GM21528 (cell line): ENCODE results near the gene DAGLA.

ENCODE experiments used
- ATAC-seq: cut with Tn5 transposase; IDR thresholded peaks from one replicate; pipeline ENCODE4 v1.9.1; 2021; ENCODE audit warnings: mild to moderate bottlenecking, moderate library complexity; ENCODE audit not compliant: unreplicated experiment, low FRiP score

DAGLA gene

DNA sequence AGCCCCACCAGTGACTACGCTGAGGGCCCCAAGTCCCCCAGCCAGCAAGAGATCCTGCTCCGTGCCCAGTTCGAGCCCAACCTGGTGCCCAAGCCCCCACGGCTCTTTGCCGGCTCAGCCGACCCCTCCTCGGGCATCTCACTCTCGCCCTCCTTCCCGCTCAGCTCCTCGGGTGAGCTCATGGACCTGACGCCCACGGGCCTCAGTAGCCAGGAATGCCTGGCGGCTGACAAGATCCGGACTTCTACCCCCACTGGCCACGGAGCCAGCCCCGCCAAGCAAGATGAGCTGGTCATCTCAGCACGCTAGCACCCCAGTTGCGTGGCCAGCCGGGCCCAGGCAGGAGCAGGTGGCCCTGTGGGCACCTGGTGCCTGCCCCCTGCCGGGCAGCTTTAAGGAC, 64.0 kb downstream of the DAGLA start:
- no peak for ATAC-seq

DNA sequence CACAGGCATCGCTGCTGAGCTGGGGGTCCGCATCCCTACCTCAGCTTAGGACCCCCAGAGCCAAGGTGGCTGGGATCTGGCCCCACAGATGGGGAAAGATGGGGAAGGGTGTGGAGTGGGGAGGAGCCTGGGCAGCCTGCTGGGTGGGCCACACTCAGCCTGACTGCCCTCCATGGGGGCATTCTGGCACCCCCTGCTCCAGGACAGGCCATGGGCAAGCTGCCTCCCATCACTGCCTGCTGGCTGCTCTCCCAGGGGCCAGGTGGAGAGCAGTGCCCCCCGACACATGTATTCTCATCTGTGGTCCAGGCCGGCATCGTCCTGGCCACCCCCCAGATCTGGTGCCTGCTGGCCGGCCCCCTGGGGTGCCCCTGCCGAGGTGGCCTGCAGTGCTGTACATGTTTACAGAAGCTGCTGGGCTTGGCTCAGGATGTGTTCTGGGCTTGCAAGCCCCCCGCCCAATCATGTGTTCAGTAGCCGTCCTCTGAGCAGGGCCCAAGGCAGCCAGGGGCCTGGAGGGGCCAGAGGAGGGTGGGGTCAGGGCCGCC, 64.5 kb downstream of the DAGLA start:
- ATAC-seq, result no peak

DNA sequence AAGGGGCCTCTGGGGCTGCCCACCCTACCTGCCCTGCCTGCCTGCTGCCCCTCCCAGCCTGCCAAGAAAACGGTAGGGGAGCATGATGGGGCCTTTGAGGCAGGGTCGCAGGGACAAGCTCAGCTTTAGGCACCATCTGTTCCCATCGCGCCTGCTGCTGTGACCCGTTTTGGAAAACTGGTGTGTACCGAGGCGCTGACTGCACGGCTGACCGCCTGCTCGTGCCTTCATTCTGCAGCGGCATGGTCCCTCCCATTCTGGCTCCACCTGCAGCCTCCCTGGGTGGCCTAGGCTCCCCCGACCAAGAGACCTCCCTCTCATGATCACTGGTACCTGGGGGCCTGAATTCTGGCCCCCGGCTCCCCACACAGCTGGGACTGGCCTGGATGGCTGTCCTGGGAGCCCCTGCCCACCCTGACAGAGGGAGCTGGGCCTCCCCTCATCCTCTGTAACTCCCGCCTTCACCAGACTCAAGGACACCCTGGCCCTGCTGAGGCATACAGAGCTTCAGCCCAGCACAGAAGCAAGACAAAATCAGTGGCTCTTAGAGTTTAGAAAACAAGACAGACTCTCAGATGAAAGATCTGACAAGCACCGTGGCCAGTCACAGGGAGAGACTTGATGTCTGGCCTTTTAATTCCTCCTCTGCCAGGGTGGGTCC, 65.7 kb downstream of the DAGLA start:
- no peak for ATAC-seq

DNA sequence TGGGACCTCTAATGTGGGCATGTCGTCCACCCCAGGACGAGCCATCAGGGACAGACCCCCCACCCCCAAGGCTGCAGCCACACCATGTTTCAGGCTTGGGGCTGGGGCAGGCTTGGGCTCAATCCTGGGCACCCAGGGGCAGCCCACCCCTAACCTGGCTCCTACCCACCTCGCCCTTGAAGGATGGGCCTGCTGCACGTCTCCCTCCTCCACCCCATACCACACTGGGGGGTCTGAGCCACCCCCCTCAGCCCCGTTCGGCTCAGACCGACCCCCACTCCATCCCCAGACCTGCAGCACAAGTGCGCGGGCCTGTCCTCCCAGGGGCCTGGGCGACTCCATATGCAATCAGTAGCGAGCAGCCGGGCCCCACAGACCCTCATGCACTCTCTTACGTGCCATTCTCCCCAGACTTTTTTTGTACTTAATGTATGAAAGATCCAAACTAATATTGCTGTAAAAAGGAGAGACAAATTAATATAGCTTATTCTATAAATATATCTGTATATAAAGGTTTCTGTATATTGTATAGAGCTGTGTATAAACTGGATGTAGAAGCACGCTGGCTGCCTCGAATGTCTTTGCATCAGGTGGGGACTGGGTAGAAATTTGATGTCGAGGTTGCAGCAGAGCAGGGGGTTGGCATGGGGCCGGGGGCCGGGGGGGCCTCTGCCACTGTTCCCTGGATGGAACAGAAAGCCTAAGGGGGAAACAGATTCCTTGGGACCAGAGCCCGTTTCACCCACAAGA, 66.4 kb downstream of the DAGLA start:
- ATAC-seq, result no peak

DNA sequence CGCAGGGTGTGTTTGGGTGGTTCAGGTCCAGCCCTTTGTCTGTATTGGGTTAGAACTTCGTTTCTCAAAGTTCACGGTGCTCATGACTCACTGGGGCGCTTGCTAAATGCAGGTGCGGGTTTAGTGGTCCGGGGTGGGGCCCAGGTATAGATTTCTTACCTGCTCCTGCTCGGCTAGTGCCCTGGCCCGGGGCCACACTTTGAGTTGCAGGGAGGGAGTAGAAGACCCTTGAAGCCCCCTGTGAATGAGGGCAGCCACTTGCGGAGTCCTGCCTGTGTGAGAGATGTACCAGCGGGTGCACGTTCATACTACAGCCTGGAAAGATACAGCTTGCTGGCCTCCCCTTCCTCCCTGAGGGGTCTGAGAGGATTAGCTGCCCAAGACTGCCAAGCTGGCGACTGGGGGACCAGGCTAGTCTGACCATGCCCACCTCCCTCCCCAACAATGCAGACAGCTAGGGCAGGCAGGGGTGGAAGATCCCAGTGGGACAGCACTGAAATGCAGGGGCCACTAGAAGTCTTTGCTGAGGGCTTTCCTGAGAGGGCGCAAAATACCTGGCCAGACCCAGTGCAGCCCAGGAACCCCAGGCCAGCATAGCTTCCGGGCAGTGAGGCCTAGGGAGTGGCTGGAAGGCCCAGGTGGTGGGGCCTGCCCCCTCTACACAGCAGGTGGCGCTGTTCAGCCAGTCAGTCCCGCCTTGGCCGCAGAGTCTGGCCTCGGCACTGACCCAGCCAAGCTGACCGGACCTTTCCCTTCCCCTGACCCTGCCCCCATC, 67.2 kb downstream of the DAGLA start:
- no peak for ATAC-seq

DNA sequence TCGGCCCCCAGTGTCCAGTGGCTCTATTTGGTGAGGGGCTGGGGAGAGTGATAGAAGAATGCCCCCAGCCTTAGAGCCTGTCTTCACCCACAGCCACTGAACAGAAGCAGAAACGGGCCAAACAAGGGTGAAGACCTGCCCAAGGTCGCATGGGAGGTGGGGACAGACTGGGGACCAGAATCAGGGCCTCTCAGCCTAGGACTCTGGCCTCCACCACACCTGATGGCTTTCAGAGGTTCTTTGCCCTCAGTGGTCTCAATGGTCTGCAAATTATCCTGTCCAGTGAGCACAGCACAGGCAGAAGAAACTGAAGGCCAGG, 67.7 kb downstream of the DAGLA start:
- no peak for ATAC-seq

DNA sequence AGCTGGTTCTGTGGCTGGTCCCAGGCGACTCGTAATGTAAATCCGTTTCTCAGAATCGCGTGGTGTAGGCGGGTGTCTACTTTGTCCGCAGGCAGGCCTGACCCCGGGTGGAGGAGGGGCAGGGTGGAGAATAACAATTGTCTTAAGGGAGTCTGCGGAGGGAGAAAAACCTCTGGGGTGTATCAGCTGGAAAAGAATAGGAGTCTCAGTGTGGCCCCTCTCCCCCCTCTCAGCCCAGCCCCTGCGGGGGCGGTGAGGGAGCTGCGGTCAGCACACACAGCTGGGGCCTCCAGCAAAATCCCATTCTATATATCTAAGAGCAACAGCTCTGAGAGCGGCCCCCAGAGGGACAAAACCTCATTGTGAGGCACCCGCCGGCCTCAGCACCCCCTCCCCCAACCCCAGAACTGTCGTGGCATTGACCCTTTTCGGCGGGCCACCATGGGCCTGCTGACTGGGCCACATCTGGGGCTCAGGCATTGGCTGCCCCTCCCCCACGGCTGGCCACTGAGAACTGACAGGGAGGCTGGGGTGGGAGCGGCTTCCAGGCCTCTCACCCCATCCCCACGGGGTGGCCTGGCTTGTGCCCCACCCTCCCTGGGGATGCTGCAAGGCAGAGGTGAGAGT, 69.5 kb downstream of the DAGLA start:
- no peak for ATAC-seq

DNA sequence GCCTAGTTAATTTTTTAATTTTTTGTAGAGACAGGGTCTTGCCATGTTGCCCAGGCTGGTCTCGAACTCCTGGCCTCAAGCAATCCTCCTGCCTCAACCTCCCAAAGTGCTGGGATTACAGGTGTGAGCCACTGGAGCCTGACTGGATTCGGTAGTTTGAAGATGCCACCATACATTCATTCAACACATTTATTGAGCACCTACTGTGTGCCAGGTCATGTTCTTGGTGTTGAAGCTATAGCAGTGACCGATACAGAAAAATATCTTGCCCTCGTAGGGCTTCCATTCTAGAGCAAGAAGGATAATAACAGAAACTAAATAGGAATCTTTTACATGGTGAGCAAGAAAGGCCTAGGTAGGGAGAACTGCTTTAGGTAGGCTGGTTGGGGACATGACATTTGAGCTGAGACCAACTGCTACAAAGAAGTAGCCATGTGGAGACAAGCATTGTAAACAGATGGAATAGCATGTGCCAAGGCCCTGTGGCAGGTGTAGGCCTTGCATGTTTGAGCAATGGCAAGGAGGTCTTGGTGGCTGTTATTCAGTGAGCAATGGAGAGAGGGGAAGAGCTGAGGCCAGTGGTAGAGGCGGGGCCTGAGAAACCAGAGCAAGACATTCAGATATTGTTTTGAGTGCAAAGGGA, 70.6 kb downstream of the DAGLA start:
- no peak for ATAC-seq

DNA sequence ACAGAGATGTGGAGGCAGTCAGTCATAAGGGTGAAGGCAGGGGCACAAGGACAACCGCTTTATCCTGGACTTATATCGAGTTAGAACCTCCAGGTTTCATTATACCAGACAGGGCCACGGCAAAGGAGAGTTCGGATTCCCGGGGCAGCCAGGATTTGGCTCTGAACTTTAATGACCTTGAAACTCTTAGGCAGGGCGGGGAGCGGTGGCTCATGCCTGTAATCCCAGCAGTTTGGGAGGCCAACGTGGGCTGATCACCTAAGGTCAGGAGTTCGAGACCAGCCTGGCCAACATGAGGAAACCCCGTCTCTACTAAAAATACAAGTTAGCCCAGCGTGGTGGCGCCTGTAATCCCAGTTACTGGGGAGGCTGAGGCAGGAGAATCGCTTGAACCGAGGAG, 71.2 kb downstream of the DAGLA start:
- no peak for ATAC-seq

DNA sequence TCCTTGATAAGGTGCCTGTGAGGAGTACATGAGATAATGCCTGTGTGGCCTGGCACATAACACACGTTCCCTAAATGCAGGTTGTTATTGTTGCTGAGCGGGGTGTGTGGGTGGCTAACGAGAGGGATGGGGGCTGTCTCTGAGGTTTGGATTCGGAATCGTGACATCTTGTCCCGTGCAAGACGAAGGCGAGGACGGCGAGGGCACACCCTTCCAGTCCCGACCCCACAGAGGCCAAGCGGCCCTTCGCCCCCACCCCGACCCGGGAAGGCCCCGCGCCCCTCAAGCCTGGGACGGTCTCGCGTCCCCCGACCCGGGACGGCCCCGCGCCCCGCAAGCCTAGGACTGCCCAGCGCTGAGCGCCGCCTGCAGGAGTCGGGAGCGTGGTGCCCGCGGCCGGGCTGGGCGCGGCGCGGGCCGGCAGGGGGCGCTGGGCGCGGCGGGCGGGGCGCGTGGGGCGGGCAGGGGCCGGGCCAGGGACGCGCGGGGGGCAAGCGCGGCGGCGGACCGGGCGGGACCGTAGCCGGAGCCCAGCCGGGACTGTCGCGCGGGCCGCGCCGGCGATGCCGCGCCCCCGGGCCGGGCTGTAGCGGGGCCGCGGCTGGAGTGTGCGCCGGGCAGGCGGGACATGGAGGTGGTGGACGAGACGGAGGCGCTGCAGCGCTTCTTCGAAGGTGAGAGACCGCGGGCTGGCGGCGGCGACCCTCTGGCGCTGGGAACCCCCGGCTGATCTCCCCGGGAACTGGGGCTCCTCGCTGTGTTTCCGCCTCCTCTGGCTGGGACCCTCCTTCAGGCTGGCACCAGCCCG, 72.1 kb downstream of the DAGLA start, which contains the start of gene MYRF:
Gene MYRF (plus strand): TSS at position 520 of the 808 bp plus-strand sequence. CDS start 109 bp downstream, at position 629.
- no peak for ATAC-seq

DNA sequence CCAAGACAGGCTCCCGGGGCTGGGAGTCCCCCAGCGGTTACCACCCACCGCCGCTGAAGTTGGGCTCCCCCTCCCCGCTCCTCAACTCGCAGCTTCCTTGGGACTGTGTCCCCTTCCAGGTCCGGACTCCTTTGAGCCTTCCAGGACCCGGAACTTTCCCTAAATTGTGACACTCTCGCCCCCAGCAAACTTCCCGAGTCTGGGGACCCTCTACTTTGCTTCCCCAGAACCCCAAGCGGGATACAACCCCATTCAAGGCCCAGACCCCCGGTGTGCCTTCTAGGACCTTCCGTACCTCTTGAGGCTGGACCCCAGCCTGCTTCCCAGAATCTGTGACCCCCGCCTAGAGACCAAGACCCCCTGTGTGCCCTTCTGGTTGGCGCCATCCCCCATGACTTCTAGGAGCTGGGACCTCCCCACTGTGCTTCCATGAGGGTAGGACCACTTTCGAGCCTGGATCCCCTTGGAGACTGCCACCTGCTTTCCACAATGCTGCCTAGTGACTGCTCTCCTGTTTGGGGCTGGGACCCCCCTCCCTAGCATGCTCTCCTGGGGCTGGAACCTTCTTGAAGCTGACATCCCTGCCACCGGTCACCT, 72.8 kb downstream of the DAGLA start:
- ATAC-seq, result no peak

DNA sequence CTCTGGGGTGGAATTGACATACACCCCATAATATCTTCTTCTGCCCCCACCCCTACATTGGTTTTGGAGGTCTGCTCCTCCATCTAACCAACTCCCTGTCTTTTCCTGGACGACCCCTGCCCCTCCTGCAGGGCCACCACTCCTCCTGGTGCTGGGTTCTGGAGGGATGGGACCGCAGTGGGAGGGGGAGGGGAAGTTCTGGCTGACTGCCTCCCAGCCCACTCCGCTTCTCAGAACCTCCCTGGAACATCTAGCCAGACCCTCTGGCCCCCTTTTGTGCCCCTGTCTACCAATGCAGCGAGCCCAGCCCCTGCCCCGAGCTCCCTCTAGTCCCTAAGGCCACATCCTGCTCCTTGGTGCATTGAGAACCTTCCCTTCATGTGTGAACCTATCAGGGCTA, 73.5 kb downstream of the DAGLA start:
- no peak for ATAC-seq

DNA sequence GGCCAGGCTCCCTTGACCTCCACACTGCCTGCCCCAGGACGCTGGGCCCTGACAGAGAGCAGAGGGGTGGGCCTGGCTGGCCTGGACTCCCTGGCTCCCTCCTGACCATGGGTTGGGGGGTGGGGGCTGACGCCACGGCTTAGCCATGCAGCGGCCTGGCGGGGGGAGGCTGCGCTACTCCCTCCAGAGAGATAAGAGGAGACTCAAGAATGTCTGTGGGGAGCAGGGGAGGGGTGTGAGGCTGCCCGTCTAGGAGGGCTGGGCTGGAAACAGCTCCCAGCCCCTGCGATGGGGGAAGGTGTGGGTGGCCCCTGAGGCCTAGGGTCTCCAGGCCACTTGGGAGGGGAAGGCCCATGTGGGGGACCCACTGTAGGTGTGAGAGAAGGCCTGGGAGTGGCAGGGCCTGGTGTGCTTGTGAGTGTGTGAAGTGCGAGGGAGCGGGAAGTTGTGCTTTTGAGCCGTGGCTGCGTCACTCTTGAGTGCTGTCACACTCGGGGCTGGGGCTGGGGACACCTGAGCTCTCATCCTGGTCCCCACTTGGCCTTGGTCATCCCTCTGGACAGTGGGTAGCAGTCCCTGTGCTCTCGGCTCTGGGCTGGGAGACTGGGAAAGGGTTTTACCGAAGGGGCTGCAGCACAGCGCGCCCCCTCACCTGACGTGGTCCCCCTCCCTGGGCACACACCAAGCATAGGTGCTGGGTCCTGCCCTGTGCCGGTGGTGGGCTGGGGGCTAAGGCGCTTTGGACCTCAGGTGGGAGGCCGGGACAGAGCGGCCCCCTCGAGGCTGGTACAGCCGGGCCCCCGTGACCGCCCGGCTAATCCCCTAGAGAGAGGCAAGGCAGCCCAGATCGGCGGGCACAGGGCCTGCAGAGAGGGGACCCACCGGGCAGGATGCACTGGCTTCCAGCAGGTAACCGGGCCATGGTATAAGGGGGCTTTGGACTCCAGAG, 74.6 kb downstream of the DAGLA start:
- ATAC-seq, result no peak

DNA sequence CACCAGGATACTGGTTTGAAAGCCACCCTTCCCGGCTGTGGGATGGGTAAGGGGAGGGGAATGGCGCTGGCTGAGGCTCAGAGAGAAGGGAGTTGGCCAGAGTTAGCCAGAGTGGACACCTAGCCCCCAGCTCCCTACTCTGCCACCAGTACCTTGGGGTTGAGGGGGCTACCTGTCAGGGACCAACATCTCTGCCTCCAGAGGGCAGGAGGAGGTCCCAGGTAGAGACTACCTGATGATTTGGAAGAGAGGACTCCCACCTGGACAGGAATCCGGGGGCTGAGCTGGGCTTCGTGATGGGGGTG, 75.9 kb downstream of the DAGLA start:
- no peak for ATAC-seq

DNA sequence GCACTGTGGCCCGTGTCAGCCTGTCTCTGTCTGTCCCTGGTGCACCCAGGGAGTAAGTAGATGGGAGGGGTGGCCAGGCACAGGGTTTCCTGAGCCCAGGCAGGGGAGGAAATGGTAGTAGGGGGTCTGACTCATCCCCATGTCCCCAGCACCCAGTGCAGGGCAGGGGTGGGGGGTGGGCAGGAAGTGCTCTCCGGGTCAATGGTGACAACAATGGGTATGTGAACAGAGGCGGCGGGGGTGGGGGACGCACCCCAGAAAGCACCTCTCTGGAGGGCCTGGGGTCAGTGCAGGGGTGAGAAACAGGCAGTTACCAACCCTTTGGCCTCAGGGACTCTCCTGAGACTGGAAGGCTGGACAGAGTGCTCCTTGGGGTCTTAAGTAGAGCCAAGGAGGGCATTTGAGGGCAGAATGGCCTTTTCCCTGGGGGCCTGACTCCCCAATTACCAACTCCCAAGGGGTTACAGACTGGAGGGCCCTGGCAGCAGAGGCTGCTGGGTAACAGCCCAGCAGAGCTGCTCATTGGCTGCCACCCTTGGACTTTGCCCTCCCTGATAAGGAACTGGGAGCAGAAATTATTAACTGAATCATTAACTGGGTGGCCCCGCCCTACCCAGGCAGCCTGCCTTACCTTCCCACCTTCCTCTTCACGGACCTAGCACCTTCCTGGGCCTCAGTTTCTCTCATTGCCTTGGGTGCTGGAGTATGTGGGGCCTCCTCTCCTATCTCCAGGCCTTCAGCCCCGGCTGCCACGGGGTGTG, 76.4 kb downstream of the DAGLA start:
- ATAC-seq, result no peak

DNA sequence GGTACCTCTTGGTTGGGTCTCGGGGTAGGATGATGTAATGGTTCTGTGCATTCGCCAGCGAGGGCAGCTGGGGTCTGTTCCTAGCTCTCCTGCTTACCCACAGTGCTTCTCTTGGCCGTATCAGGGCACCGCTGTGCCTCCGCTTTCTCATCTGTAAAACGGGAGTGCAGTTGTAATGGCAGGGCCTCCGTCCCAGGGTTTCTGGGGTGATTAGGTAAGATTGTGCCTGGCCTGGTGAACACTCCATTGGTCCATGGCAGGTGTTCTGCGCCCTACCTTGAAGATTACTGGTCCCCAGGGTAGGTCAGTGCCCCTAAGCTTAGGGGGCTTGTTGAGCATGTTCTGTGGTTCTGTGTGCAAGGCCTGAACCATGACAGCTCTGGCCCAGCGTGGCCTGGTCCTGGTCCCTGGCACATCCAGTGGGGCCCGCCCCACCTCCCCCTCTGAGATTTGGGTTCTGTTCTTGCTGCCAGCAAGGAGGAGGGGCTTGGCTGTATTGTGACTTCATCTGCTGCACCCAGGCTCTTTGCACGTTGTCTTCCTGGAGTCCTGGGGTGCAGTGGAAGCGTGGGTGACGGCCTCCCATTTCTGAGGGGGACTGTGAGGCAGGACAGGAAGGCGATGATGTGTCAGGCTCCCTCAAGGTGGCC, 77.1 kb downstream of the DAGLA start:
- ATAC-seq, result no peak

DNA sequence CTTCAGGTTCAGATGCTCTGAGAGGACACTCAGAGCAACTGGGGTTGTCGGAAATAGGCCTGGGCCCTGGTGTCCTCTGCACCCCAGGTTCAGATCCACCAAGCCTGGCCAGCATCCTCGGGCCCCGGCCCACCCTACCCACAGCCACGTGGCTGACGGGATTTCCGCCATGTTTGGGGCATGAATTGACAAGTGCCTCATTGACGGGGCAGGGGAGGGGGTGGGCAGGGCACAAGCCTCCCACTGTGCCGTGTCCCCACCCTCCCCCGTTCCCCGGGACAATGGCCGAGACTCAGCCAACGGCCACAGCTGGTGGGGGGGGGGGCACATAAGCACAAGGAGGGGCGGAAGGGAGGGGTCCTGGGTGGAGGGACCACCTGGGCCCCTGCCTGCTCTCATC, 80.8 kb downstream of the DAGLA start:
- ATAC-seq, result no peak
